Mucosa of descending colon (tissue), 3 donors: ENCODE data around the gene MIOS. TPM values are rescaled to one million over a fixed set of nuclear protein-coding genes. Genes with fewer than 3 reads are reported as not detected.
A peak's percentile ranks its signal among the peaks of the same experiment; 100 is the strongest.
"Not testable (repeated sequence)": the region's sequence is repeated elsewhere in the genome, so short reads cannot be mapped to it uniquely, and the experiment has no call there.

Experiments
- ATAC-seq: fragments of 200-7000 bp; cut with Tn5 transposase; one replicate; pipeline ENCODE4 v1.9.1; 2020; ENCODE audit warnings: mild to moderate bottlenecking, moderate library complexity
- DNase-seq, 3 donors: peaks; one replicate each; pipeline ENCODE4 v3.0.0-alpha.2; 2020
- H3K36me3 ChIP-seq: fragments of 200-600 bp; one replicate; pipeline ENCODE4 v1.8.0; 2021; ENCODE audit warnings: low read depth, mild to moderate bottlenecking
- H3K4me1 ChIP-seq: fragments of 200-600 bp; one replicate; pipeline ENCODE4 v1.8.0; 2021; ENCODE audit warnings: low read depth, mild to moderate bottlenecking
- H3K4me3 ChIP-seq: fragments of 200-600 bp; one replicate; pipeline ENCODE4 v1.8.0; 2021; ENCODE audit warnings: mild to moderate bottlenecking
- H3K9me3 ChIP-seq: fragments of 200-600 bp; one replicate; pipeline ENCODE4 v1.8.0; 2021; ENCODE audit warnings: mild to moderate bottlenecking
- intact Hi-C, 2 donors: fragments of 100-400 bp; cut with DNase I in 1 of 2; cut with micrococcal nuclease in 1 of 2; formaldehyde crosslinking; loops; one replicate each; pipeline versions ENCODE4 v1.11.0 to v1.11.1; 2022; cut with DNase I, micrococcal nuclease
- total RNA-seq, 3 donors: library from RNA; stranded (reverse); fragmentation: NEBNext Ultra II Directional in 2 of 3; extraction: Animal tissue kit (Norgen Biotek cat#: 25700) in 2 of 3; gene quantifications; one replicate each; pipeline versions ENCODE4 v1.2.1 to v1.2.4, GENCODE V29; 2021 to 2023
- TF ChIP-seq, protein P1 (sequence below): fragments of 200-600 bp; IDR thresholded peaks from one replicate; pipeline ENCODE4 v1.8.0; 2022; ENCODE audit warnings: antibody characterized with exemption, mild to moderate bottlenecking
- donor health status: DM: no; HTN: no; CAD: no; lungs with moderate emphysema.
- donor health status: DM: no; HTN: no; CAD: no.
- donor health status: DM: no; HTN: yes; CAD: no.

Gene MIOS
- total RNA-seq, 3 donors from 2014 or later = 21.2 to 26.8 (median 25.5) TPM

DNA sequence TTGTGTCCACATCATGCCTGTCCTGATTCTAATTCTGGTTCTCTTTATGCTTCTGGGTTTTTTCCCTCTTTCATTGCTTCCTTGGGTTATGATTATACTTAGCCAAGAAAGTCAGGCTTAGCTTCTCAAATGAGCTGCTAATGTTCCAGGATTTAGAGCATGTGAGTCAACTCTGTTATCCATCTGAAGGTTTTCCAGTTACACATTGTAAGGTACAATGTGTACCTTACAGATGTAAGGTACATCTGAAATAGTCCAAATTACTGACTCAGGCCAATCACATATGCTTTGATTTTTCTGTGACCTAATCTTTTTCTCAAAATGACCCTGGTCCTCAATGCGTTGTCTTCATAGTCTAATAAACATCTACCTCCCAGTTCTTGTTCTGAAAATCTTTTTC is 13.3 kb upstream of the MIOS start:
- H3K9me3 ChIP-seq = no peaks in the 10 kb centered on the region
- intact Hi-C loops = loop anchor here in 1 of 2 donors (10.0 kb wide), 1 partner anchor 449 kb away; no protein-coding TSS in a partner anchor
- H3K36me3 ChIP-seq = no peaks in the 10 kb centered on the region
- no peak for ATAC-seq
- DNase-seq = no peak
- H3K4me3 ChIP-seq = no peak overlapping the region
- TF ChIP-seq, protein P1, sequence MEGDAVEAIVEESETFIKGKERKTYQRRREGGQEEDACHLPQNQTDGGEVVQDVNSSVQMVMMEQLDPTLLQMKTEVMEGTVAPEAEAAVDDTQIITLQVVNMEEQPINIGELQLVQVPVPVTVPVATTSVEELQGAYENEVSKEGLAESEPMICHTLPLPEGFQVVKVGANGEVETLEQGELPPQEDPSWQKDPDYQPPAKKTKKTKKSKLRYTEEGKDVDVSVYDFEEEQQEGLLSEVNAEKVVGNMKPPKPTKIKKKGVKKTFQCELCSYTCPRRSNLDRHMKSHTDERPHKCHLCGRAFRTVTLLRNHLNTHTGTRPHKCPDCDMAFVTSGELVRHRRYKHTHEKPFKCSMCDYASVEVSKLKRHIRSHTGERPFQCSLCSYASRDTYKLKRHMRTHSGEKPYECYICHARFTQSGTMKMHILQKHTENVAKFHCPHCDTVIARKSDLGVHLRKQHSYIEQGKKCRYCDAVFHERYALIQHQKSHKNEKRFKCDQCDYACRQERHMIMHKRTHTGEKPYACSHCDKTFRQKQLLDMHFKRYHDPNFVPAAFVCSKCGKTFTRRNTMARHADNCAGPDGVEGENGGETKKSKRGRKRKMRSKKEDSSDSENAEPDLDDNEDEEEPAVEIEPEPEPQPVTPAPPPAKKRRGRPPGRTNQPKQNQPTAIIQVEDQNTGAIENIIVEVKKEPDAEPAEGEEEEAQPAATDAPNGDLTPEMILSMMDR = no peak
- H3K4me1 ChIP-seq = no peaks in the 10 kb centered on the region

DNA sequence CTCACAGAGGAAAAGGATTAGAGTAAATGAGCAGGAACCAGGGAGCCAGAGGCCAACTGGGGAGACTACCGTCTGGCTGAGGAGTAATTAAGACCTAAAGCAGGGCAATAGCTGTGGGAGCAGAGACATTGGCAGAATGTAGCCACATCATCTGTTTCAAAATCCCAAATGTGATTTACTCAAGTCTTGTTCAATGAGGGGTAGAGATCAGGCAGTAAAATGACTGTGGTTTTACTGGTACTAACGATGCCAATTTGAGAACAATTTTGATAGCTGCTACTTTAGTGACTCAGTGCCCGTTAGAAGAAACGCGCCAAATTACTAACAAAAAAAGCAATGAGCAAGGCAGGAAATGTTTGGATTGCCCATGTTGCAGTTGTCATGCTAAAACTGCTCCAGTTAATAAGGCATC is 12.7 kb upstream of the MIOS start:
- Histone ChIP-seq H3K4me1 (no peaks in the 10 kb centered on the region), H3K9me3 (no peaks in the 10 kb centered on the region), H3K4me3 (no peak overlapping the region), H3K36me3 (no peaks in the 10 kb centered on the region)
- TF ChIP-seq, protein P1 = no peak
- intact Hi-C loops = loop anchor here in 1 of 2 donors (10.0 kb wide), 1 partner anchor 449 kb away; no protein-coding TSS in a partner anchor
- no peak for ATAC-seq
- no peak for DNase-seq

DNA sequence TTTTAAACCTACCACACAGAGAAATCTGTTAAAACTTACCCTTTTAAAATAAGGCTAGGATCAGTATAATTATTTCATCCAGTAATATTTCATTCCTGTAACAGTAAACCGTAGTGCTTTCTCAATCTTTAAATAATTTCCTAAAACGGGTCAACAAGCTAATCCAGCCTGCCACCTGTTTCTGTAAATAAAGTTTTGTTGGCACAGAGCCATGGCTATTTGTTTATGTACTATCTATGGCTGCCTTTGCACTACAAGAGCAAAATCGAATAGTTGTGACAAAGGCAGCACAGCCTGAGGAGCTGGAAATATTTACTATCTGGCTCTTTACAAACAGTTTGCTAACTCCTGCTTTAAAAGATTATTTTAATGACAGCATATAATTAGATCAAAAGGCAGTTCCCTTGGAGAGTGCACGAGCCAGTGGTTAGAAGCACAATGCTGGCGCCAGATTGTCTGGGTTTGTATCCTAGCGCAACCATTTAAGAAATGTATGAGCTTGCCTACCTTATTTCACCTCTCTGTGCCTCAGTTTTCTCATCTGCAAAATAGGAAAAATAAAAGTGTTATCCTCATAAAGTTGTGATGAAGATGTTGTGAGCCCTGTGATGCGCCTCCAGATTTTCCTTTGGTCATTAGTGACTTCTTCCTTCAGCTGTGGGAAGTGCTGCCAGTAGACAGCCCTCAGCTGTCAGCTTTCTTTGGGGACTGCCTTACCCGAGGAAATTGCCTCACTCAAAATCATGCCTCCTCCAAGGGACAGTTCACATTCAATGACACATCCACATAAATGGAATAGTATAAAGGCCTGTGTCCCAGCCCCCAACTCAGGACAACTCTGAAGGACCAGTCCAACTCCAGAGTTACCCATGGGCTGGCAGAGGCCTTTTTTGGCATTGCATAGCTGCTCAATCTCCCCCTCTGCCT is 11.8 kb upstream of the MIOS start:
- H3K4me3 ChIP-seq = no peak overlapping the region
- no peaks in the 10 kb centered on the region for H3K36me3 ChIP-seq
- no peaks in the 10 kb centered on the region for H3K4me1 ChIP-seq
- H3K9me3 ChIP-seq = no peaks in the 10 kb centered on the region
- TF ChIP-seq, protein P1 = no peak
- ATAC-seq = no peak
- no peak for DNase-seq
- intact Hi-C loops = loop anchor here in 1 of 2 donors (10.0 kb wide), 1 partner anchor 450 kb away; no protein-coding TSS in a partner anchor

DNA sequence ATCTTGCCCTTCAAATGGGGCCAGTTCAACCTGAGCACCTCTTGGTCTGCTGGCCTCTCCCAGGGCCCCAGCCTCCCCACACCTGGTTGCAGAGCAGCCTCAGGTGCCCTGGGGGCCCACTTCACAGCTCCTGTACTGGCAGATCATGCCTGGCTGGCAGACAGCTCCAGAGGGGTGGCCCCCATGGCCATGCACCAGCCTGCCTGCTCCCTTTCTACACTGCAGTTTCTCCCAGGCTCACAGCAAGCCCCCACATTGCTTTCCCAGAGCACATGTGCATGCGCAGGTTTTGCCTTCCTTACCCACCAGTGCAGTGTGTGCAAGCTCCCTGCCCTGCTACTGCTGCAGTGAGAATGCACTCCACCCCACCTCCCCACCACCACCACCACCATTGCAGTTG is 9.8 kb upstream of the MIOS start:
- DNase-seq = peak in 1 of 3 donors; percentile 30
- H3K4me1 ChIP-seq = no peaks in the 10 kb centered on the region
- no peaks in the 10 kb centered on the region for H3K9me3 ChIP-seq
- ATAC-seq = no peak
- no peak overlapping the region for H3K4me3 ChIP-seq
- intact Hi-C loops = loop anchor here in 1 of 2 donors (10.0 kb wide), 1 partner anchor 452 kb away; no protein-coding TSS in a partner anchor
- TF ChIP-seq, protein P1 = no peak
- H3K36me3 ChIP-seq = no peaks in the 10 kb centered on the region

DNA sequence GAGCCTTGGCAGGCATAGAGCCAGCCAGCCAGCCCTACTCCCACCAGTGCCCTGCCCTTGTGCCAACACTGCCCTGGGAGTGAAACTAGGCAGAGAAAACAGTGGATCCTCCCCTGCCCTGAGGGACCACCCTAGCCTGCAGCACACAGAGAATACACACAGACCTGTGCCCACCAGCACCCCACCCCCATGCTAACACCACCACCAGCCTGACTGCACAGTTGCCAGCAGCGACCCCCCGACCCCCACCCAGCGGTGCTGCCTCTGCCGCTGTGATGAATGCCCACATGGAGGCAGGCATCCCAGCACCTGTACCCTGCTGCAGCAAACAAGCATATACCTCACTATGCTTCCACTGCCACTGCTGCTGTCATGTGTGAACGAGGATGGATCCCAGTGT is 9.4 kb upstream of the MIOS start:
- ATAC-seq (no peak), DNase-seq (no peak)
- no peaks in the 10 kb centered on the region for H3K9me3 ChIP-seq
- H3K36me3 ChIP-seq = no peaks in the 10 kb centered on the region
- no peaks in the 10 kb centered on the region for H3K4me1 ChIP-seq
- TF ChIP-seq, protein P1 = no peak
- intact Hi-C loops = loop anchor here in 1 of 2 donors (10.0 kb wide), 1 partner anchor 452 kb away; no protein-coding TSS in a partner anchor
- H3K4me3 ChIP-seq = no peak overlapping the region

DNA sequence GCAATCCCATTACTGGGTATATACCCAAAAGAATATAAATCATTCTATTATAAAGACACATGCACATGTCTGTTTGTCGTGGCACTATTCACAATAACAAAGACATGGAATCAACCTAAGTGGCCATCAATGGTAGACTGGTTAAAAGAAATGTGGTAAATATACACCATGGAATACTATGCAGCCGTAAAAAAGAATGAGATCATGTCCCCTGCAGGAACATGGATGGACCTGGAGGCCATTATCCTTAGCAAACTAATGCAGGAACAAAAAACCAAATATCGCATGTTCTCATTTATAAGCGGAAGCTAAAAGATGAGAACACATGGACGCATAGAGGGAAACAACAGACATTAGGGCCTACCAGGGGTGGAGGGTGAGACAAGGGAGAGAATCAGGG is 5.1 kb upstream of the MIOS start:
- H3K9me3 ChIP-seq, DNase-seq, intact Hi-C loops, H3K4me1 ChIP-seq, H3K4me3 ChIP-seq, H3K36me3 ChIP-seq, ATAC-seq: not testable (repeated sequence)
